Adrenal gland (tissue), 5 donors: Measurements from ENCODE around the gene SLC24A4.

Source experiments
- POLR2A ChIP-seq, 2 donors: fragments of 450-650 bp; IDR thresholded peaks; one replicate each; pipeline ENCODE4 v1.6.1; 2017; ENCODE audit warnings: antibody characterized with exemption in 2 of 2, mild to moderate bottlenecking in 2 of 2, moderate library complexity in 1 of 2
- TF ChIP-seq, protein P1 (sequence below), 6 experiments: fragments of 450-650 bp in 4 of 6; fragments of 200-600 bp in 2 of 6; sonication (generic) in 1 of 6; IDR thresholded peaks; 1 replicate in 5 of 6; 2 replicates in 1 of 6; pipeline versions ENCODE4 v1.5.1 to v1.8.0; 2016 to 2021; ENCODE audit warnings: antibody characterized with exemption in 6 of 6, mild to moderate bottlenecking in 2 of 6, moderate library complexity in 1 of 6
- donor health status: DM: no; HTN: no; CAD: no.

DNA sequence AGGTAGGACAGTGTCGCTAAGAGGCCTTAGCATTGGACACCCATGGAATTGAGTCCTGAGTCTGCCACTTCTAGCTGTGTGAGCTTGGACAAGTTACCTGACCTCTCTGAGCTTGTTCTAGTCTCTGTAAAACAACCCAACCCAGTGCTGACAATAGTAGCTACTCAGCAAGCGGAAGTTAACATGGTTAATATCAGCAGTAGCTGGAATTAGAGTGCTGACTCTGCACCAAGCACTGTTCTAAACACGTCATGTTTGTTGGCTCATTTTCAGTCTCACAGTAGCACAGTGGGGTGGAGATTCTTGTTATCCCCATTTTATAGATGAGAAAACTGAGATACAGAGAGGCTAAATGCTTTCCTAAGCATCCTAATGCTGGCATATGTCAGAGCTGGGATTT lies 143.1 kb downstream of the SLC24A4 start:
- TF ChIP-seq, protein P1, sequence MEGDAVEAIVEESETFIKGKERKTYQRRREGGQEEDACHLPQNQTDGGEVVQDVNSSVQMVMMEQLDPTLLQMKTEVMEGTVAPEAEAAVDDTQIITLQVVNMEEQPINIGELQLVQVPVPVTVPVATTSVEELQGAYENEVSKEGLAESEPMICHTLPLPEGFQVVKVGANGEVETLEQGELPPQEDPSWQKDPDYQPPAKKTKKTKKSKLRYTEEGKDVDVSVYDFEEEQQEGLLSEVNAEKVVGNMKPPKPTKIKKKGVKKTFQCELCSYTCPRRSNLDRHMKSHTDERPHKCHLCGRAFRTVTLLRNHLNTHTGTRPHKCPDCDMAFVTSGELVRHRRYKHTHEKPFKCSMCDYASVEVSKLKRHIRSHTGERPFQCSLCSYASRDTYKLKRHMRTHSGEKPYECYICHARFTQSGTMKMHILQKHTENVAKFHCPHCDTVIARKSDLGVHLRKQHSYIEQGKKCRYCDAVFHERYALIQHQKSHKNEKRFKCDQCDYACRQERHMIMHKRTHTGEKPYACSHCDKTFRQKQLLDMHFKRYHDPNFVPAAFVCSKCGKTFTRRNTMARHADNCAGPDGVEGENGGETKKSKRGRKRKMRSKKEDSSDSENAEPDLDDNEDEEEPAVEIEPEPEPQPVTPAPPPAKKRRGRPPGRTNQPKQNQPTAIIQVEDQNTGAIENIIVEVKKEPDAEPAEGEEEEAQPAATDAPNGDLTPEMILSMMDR (IDR thresholded peaks at IDR 0.05): no peak
- TF ChIP-seq POLR2A (IDR thresholded peaks at IDR 0.05): no peak
